ENCODE results near the gene CORO1A.
"Not testable (repeated sequence)": the region's sequence is repeated elsewhere in the genome, so short reads cannot be mapped to it uniquely, and the experiment has no call there.

The CORO1A gene

DNA sequence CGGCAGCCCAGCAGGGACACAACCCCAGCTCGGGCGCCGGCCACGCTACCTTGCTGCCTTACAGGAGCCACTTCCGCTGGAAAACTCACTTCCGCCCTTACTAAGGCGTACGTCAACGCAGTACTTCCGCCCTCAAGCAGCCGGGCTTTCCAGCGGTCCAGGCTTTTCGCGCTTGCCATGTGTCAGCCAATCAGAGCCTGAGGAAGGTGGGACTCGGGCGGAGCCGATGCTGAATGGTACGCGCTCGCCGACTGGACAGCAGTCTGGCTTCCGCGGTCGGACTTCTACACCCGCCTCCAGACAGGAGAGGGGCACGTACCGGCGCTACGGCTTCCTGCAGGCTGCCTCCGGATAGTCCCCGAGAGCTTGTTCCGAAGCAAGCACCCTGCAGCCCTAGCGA, 10.2 kb downstream of the CORO1A start, which contains the start of the genes BOLA2B and SLX1A:
Gene BOLA2B (minus strand): TSS at position 52 of the 400 bp plus-strand sequence. CDS start 71 bp downstream, outside the sequence.
Gene SLX1A (plus strand): TSS at position 261 of the 400 bp plus-strand sequence. CDS start 210 bp downstream, outside the sequence.
- not testable (repeated sequence) for DNase-seq (ENCODE audit: low read depth, low spot score)
- peak within 1 kb of the TSS; percentile 45 for H3K4me3 ChIP-seq (ENCODE audit: low read length)

- H3K4me3 ChIP-seq (ENCODE audit: low read length), result peak overlapping the region; percentile 45
- DNase-seq (ENCODE audit: low read depth, low spot score), result not testable (repeated sequence)
Measured at GRCh38 chr16:30194172-30194925, 10.9 kb downstream of the CORO1A start.

GRCh38 chr16:30197001-30197400, 13.6 kb downstream of the CORO1A start:
- H3K4me3 ChIP-seq (ENCODE audit: low read length); DNase-seq (ENCODE audit: low read depth, low spot score): not testable (repeated sequence)

- DNase-seq (ENCODE audit: low read depth, low spot score); H3K4me3 ChIP-seq (ENCODE audit: low read length): not testable (repeated sequence)
Measured at GRCh38 chr16:30199049-30199448, 15.6 kb downstream of the CORO1A start, which contains the start of gene SULT1A3. SULT1A3 (plus strand) TSS chr16:30199255; CDS start chr16:30200729, 1,474 bp downstream.

- DNase-seq (ENCODE audit: low read depth, low spot score); H3K4me3 ChIP-seq (ENCODE audit: low read length): not testable (repeated sequence)
Measured at GRCh38 chr16:30199608-30200343, 16.4 kb downstream of the CORO1A start.

GRCh38 chr16:30205541-30206236, 22.3 kb downstream of the CORO1A start:
- DNase-seq (ENCODE audit: low read depth, low spot score); H3K4me3 ChIP-seq (ENCODE audit: low read length): not testable (repeated sequence)

DNA sequence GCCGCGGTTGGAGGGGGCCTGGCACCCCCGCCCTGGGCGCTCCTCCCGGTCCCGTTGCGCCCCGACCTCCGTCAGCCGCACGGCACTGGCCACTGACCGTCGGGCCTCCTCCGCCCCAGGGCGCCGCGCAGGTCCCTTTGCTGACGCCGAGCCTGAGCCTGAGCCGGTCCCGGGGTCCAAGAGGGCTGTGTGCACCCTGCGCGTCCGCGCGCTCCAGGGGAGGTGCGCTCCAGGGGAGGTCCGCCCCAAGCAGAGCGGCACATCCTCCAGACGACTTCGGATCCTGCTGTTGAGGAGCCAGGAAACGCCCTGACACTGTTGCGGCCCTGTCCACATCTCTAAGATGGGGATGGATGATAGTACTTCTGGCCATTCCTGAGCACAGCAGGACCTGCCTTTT, 22.9 kb downstream of the CORO1A start:
- H3K4me3 ChIP-seq (ENCODE audit: low read length); DNase-seq (ENCODE audit: low read depth, low spot score): not testable (repeated sequence)

GRCh38 chr16:30207063-30207704, 23.8 kb downstream of the CORO1A start:
- DNase-seq (ENCODE audit: low read depth, low spot score), result not testable (repeated sequence)

DNA sequence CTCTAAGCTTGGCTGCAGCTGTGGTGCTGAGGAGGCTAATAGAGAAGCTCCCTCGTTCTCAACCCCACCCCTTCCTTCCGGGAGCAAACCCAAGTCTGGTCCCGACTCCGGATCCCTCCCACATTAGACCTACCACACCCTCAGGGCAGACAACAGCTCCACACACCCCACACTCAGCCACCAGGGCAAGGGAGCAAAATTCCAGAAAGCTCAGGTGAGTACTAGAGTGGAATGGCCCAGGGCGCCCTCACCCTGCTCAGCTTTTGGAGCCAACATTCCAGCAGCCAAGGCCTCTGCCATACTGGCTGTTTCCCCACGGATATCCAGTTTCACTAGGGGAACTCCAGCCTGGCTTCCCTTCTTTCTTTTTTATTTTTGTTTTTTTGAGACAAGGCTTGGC, 25.6 kb downstream of the CORO1A start:
- DNase-seq (ENCODE audit: low read depth, low spot score), result not testable (repeated sequence)

More at GRCh38 chr16:30207063-30207704, 23.8 kb downstream of the CORO1A start:
- not testable (repeated sequence) for H3K4me3 ChIP-seq (ENCODE audit: low read length)

GRCh38 chr16:30211414-30211813, 28.0 kb downstream of the CORO1A start:
- DNase-seq (ENCODE audit: low read depth, low spot score); H3K4me3 ChIP-seq (ENCODE audit: low read length): not testable (repeated sequence)

More for the DNA sequence above, 25.6 kb downstream of the CORO1A start:
- H3K4me3 ChIP-seq (ENCODE audit: low read length), result not testable (repeated sequence)

DNA sequence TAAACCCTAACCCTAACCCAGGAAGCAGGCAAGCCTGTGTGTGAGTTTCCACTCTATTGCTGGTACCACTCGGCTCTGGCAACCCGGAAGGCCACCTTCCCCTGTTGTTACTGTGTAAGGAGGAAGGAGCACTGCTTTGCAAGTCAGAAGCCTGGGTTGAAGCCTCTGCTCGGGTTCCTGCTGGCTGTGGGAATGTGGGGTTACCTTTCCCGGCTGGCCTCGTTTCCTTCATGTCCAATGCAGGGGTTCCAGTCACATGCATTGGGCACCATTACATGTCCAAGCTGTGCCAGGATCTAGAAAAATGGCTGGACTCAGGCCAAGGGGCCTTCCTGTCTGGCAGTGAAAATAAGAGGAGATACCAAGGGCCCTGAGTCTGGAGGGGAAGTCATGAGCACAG, 33.7 kb downstream of the CORO1A start:
- DNase-seq (ENCODE audit: low read depth, low spot score); H3K4me3 ChIP-seq (ENCODE audit: low read length): not testable (repeated sequence)
